Muscle layer of duodenum (tissue), 2 donors: ENCODE results near the gene RNF20.

Experiments
- H3K27ac ChIP-seq: one replicate; pipeline ENCODE4 v1.7.0; 2013; ENCODE audit warnings: mild to moderate bottlenecking, low read length
- H3K27me3 ChIP-seq: one replicate; pipeline ENCODE4 v1.7.0; 2013; ENCODE audit warnings: low read depth, mild to moderate bottlenecking, control low read depth, low read length
- H3K36me3 ChIP-seq, 2 donors: one replicate each; pipeline ENCODE4 v1.7.0; 2013; ENCODE audit warnings: low read length in 2 of 2, control low read depth in 1 of 2, mild to moderate bottlenecking in 1 of 2; ENCODE audit not compliant: insufficient read depth in 2 of 2, control insufficient read depth in 1 of 2
- H3K4me1 ChIP-seq, 2 donors: one replicate each; pipeline ENCODE4 v1.7.0; 2013; ENCODE audit warnings: low read length in 2 of 2, mild to moderate bottlenecking in 2 of 2, control low read depth in 1 of 2, moderate library complexity in 1 of 2; ENCODE audit not compliant: insufficient read depth in 2 of 2, control insufficient read depth in 1 of 2
- H3K4me3 ChIP-seq, 2 donors: one replicate each; pipeline ENCODE4 v1.7.0; 2013; ENCODE audit warnings: low read length in 2 of 2, low read depth in 1 of 2, mild to moderate bottlenecking in 1 of 2
- H3K9me3 ChIP-seq, 2 donors: one replicate each; pipeline ENCODE4 v1.7.0; 2013; ENCODE audit warnings: low read length in 2 of 2, control low read depth in 1 of 2, mild to moderate bottlenecking in 1 of 2; ENCODE audit not compliant: control insufficient read depth in 1 of 2
- donor health status: healthy.

The RNF20 gene, protein sequence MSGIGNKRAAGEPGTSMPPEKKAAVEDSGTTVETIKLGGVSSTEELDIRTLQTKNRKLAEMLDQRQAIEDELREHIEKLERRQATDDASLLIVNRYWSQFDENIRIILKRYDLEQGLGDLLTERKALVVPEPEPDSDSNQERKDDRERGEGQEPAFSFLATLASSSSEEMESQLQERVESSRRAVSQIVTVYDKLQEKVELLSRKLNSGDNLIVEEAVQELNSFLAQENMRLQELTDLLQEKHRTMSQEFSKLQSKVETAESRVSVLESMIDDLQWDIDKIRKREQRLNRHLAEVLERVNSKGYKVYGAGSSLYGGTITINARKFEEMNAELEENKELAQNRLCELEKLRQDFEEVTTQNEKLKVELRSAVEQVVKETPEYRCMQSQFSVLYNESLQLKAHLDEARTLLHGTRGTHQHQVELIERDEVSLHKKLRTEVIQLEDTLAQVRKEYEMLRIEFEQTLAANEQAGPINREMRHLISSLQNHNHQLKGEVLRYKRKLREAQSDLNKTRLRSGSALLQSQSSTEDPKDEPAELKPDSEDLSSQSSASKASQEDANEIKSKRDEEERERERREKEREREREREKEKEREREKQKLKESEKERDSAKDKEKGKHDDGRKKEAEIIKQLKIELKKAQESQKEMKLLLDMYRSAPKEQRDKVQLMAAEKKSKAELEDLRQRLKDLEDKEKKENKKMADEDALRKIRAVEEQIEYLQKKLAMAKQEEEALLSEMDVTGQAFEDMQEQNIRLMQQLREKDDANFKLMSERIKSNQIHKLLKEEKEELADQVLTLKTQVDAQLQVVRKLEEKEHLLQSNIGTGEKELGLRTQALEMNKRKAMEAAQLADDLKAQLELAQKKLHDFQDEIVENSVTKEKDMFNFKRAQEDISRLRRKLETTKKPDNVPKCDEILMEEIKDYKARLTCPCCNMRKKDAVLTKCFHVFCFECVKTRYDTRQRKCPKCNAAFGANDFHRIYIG

DNA sequence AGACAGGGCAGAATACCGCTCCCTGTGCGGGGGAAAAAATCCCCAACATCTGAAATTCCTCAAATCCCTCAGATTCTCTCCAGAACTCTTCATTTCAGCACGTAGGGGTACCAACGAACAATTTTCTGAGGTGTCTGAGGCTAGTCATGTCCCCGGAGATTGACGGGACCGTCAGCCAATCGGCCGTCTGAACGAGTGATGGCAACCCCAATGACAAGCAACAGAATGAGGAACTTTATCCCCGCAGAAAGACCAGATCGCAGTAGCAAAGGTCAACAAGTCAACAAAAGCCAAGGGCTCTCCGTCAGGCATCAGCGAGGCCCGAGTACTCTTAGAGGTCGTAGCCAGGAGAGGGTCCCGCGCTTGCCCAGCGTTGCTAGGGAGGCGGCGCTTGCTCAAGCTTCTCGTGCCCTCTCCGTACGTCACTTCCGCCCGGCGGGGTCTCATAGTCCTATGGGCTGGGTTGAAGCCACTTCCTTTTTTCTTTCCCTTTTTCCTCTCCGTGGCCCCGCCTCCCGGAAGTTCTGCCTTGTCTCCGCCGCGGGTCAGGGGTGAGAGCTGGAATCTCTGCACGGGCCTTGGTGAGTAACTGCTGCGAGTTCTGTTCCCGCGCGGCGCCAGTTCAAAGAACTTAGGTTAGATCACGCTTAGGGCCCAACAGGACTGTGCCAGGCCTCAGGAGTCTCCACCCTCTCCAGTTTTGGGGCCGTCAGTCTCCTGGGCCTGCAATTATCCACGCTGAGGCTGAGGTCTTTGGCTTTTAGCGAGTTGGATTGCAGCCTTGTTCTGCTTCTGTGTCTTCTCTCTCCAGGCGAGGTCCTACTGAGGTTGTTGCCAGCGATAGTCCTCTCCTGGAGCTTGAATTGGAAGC, at the start of gene RNF20:
Gene RNF20, plus strand, starts transcription at position 520 of the 871 bp plus-strand sequence. CDS start 1,571 bp downstream, outside the sequence.
- H3K27ac ChIP-seq: peak within 1 kb of the TSS; percentile 98

DNA sequence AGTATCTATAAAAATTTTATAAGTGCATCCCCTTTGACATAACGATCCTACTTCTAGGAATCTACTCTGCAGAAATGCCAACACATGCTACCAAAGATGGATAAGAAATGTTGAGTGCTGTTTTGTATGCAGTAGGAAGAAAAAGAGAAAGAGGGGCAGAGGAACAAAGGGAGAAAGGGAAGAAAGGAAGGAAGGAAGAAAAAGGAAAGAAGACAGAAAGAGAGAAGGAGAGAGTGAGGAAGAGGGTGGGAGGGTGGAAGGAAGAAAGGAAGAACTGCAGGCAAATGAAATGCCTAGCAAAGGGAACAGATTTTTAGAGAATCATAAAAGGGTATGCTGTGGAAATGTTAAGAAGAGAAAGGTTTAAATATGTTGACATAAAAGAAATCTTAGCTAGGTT, 49.6 kb upstream of the RNF20 start:
- Histone ChIP-seq H3K4me3 (no peak overlapping the region), H3K36me3 (no peaks in the 10 kb centered on the region), H3K27ac (no peak overlapping the region), H3K27me3 (no peaks in the 10 kb centered on the region), H3K4me1 (peaks cover 0 to 18% of the 10 kb centered on the region in 2 donors), H3K9me3 (no peaks in the 10 kb centered on the region)

More for the DNA sequence above, at the start of gene RNF20:
- no peaks in the 10 kb centered on the region for H3K27me3 ChIP-seq
- peaks cover 8% of the 10 kb centered on the region in 2 donors for H3K36me3 ChIP-seq
- no peaks in the 10 kb centered on the region for H3K9me3 ChIP-seq
- peaks cover 0 to 24% of the 10 kb centered on the region in 2 donors for H3K4me1 ChIP-seq
- H3K4me3 ChIP-seq: peak within 1 kb of the TSS; percentile 92 to 96

DNA sequence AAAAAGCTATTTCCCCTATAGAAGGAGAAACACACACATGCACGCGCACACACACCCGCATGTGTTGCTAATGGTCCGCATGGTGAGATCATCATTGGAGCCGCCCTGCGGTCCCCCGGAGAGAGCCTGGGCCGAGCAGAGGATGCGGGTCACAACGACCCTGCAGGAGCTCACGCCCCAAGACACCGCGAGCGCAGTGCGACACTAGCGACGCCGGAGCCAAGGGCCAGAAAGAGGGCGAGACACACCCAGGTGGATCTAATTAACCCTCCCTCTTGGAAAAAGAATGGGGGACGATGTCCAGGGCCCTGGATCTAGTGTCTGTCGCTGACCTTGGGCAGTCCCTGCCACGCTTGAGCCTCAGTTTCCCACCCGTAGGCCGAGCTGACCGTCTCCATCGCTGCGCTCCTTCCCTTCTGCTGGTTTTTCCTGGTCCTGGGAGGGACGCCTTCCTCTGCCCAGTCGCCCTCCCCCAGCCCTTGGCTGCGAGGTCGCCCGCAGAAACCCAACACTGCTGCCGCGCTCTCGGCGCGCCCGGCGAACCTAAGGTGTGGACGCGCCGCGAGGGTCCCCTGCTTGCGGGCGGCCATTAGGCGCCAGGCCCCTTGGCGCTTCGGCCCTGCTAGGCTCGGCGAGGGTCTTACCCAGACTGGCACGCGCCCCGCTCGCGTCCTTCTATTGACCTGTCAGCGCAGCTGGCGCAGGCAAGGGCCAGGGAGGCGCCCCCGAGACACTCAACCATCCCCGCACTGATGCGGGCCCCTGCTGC, 47.5 kb upstream of the RNF20 start:
- no peaks in the 10 kb centered on the region for H3K36me3 ChIP-seq
- H3K27me3 ChIP-seq: no peaks in the 10 kb centered on the region
- H3K4me1 ChIP-seq: peaks cover 0 to 18% of the 10 kb centered on the region in 2 donors
- H3K9me3 ChIP-seq: no peaks in the 10 kb centered on the region
- H3K4me3 ChIP-seq: peak overlapping the region; percentile 71 to 75
- peak overlapping the region; percentile 48 for H3K27ac ChIP-seq

DNA sequence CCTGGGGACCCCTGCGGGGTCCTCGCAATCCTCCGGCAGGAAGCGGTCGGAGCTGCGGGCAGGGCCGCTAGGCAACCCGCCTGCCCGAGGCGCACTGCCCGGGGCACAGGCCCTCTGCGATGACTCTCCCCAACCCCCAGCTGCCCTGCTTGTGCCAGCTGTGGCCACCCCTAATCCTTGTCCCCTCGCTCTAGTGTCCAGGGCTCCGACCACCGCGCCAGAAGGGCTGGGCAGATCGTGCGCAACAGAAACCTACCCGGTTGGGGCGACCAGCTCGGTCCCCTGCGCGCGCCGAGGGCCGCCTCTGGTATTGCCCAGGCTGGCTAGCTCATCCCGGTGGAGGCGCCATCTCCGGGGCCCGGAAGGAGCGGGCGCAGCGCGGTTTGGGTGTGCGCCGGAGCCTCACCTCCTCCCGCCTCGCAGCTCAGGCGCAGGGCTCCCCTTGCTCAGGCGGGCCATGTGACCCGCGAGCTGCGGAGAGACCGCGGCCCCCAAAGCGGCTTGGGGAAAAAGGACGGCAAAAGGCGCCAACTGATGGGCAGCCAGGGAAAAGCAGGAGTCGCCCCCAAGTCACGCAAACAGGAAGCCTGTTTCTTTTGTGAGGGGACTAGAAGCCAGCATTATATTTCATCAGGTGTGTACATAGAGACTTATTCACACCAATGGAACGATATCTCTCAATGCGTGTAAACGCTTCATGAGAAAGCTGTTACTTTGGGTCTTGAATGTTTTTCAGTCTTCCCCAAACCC, 46.8 kb upstream of the RNF20 start:
- H3K9me3 ChIP-seq: no peaks in the 10 kb centered on the region
- no peaks in the 10 kb centered on the region for H3K27me3 ChIP-seq
- H3K36me3 ChIP-seq: no peaks in the 10 kb centered on the region
- H3K4me1 ChIP-seq: peaks cover 0 to 18% of the 10 kb centered on the region in 2 donors
- peak overlapping the region; percentile 48 for H3K27ac ChIP-seq
- H3K4me3 ChIP-seq: peak overlapping the region; percentile 71 to 75

DNA sequence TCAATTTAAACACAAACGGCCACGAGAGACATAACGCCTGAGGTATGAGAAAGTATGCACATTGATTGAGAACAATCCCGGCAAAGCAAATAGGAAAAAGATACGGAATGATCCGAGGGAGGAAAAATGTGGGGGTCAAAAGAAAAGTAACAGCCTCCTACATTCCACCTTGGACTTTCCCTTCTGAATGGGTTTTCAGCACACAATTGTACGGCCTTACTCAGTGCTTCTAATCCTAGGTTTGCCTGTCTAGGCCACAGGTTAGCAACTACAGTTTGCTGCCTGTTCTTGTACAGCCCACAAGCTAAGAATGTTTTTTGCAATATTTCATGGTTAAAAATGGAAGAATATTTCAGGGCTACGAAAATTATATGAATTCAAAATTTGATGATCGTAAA, 46.2 kb upstream of the RNF20 start:
- no peaks in the 10 kb centered on the region for H3K27me3 ChIP-seq
- H3K4me3 ChIP-seq: peak overlapping the region; percentile 71 to 75
- peak overlapping the region; percentile 47 for H3K27ac ChIP-seq

DNA sequence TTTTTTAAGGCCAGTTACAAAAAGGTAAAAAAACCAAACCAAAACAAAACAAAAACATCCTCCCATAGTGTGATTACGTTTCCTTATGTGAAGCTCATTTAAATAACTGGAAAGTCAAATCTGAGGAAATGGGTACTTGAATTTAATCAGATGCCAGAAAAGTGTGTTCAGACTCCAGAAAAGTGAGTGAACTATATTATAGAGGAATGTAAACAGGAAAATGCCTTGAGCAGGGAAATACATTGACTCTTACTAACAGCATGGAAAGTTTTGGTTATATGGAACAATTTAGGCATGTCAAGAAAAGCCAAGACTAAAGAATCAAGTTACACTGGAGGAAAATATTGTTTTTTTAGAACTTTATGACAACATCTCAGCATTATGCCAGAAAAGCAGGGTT, 37.8 kb upstream of the RNF20 start:
- Histone ChIP-seq H3K36me3 (no peaks in the 10 kb centered on the region), H3K4me1 (no peaks in the 10 kb centered on the region), H3K9me3 (peaks cover 0 to 5% of the 10 kb centered on the region in 2 donors), H3K4me3 (no peak overlapping the region), H3K27me3 (no peaks in the 10 kb centered on the region), H3K27ac (no peak overlapping the region)

More for the DNA sequence above, 46.2 kb upstream of the RNF20 start:
- Histone ChIP-seq H3K9me3 (peaks cover 0 to 2% of the 10 kb centered on the region in 2 donors), H3K4me1 (peaks cover 0 to 18% of the 10 kb centered on the region in 2 donors), H3K36me3 (no peaks in the 10 kb centered on the region)

DNA sequence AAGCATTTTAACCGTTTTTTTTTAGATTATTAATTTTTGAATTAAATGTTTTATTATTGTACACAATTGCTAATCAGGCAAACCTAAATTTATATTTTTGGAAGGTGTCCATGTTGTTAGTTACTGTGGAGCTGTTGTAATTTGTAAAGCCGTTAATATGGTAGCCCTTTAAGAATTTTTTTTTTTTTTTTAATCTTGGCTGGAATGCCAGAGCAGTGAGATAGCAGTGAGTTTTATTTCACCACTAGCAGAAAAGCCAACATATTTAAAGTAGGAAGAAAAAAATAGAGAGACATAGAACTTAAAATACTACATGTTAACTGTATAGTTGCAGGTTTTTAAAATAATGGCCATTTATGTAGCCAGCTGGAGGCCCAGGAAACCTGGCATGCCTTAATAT, 35.3 kb upstream of the RNF20 start:
- Histone ChIP-seq H3K36me3 (no peaks in the 10 kb centered on the region), H3K4me3 (no peak overlapping the region), H3K27me3 (no peaks in the 10 kb centered on the region), H3K9me3 (no peaks in the 10 kb centered on the region), H3K4me1 (no peaks in the 10 kb centered on the region), H3K27ac (no peak overlapping the region)

DNA sequence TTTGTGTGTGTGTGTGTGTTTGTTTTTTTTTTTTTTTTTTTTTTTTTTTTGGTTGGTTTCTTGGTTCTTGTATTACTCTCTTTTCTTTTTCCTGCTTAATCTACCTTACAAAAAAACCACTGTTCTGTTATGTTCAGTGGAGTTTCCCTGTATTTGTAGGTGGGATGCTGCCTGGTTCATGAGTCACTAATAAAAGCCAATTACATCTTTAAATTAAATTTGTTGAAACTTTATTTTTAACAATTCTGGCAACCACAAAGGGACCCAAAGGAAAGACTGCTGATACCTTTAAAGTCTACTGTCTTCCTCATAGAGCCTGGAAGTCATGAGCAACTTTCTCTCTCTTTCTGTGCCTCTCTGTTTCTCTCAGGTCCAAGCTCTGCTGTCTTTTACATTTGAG, 29.5 kb upstream of the RNF20 start:
- H3K9me3 ChIP-seq: no peaks in the 10 kb centered on the region
- H3K4me1 ChIP-seq: no peaks in the 10 kb centered on the region
- H3K27ac ChIP-seq: no peak overlapping the region

DNA sequence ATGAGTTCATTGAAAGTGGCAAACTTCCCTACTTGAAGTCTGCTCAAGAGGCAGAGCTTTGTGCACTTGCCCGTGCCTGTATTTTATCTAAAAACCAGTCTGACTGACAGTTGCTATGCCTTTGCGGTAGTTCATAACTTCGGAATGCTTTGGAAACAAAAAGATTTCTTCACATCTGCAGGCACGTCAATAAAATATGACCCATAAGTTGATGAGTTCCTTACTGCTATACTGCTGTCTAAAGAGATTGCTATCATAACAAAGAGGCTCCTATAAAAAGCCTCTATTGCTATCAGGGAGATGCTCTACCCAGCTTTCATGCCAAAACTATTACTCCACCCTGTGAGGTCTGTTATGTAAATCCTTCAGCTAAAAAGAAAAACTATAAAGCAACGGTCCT, 25.4 kb upstream of the RNF20 start:
- no peak overlapping the region for H3K4me3 ChIP-seq
- H3K36me3 ChIP-seq: no peaks in the 10 kb centered on the region
- H3K27me3 ChIP-seq: no peaks in the 10 kb centered on the region
- no peaks in the 10 kb centered on the region for H3K4me1 ChIP-seq
- no peaks in the 10 kb centered on the region for H3K9me3 ChIP-seq
- H3K27ac ChIP-seq: no peak overlapping the region

More for the DNA sequence above, 29.5 kb upstream of the RNF20 start:
- Histone ChIP-seq H3K27me3 (no peaks in the 10 kb centered on the region), H3K4me3 (no peak overlapping the region), H3K36me3 (no peaks in the 10 kb centered on the region)

DNA sequence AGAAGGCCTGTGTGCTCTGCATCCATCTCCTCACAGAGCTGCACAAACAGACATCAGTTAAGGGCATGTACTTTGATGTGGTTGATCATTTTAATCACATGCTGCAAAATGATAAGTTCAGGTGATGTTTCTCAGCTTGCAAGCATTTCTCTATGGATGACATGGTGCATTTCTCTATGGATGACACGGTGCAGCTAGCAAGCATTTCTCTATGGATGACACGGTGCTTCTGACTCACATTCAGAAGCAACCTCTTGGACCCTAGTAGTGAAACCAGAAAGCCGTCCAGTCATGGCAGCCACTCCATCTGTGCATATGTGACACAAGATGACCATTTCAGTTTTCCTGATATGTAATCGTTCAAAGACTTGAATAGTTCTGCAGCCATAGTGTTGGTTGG, 24.1 kb upstream of the RNF20 start:
- no peaks in the 10 kb centered on the region for H3K36me3 ChIP-seq
- no peaks in the 10 kb centered on the region for H3K9me3 ChIP-seq
- H3K4me1 ChIP-seq: no peaks in the 10 kb centered on the region
- H3K27ac ChIP-seq: no peak overlapping the region
- H3K4me3 ChIP-seq: no peak overlapping the region
- no peaks in the 10 kb centered on the region for H3K27me3 ChIP-seq
